OCI-LY7 (cell line): ENCODE results near the gene PIEZO2. TPM values are rescaled to one million over a fixed set of nuclear protein-coding genes. Genes with fewer than 3 reads are reported as not detected.

Experiments
- BruUV-seq: library from RNA; stranded (reverse); fragments of 400-500 nt; replicated peaks from 2 replicates; lab custom pipeline; 2021; lab: Mats Ljungman, UMichigan
- CTCF ChIA-PET: fragments of 300-600 bp; sonication (Branson Sonifier 250); formaldehyde crosslinking; loops from one replicate; lab custom pipeline; 2022; ENCODE audit warnings: antibody characterized with exemption; ENCODE audit not compliant: unreplicated experiment; lab: Charles Lee
- POLR2A ChIA-PET: fragments of 300-600 bp; sonication (Branson Sonifier 250); formaldehyde crosslinking; loops from one replicate; lab custom pipeline; 2022; ENCODE audit warnings: antibody characterized with exemption; lab: Charles Lee
- DNase-seq: peaks from one replicate; pipeline ENCODE4 v3.0.0-alpha.2; 2015; ENCODE audit warnings: low spot score
- H2AFZ ChIP-seq: fragments of 200-600 bp; sonication (generic), shearing (Covaris generic); 2 replicates; pipeline ENCODE4 v1.6.1; 2014; ENCODE audit warnings: mild to moderate bottlenecking, antibody characterized with exemption, low read length, moderate library complexity
- H3K27ac ChIP-seq: fragments of 200-600 bp; sonication (generic); 2 replicates; pipeline ENCODE4 v1.5.1; 2014; ENCODE audit warnings: mixed run types, low read depth, mild to moderate bottlenecking, moderate library complexity, low read length, inconsistent platforms; ENCODE audit not compliant: poor library complexity, severe bottlenecking
- H3K36me3 ChIP-seq: fragments of 200-600 bp; sonication (generic); 2 replicates; pipeline ENCODE4 v1.6.1; 2014; ENCODE audit warnings: mild to moderate bottlenecking, antibody characterized with exemption, low read length, moderate library complexity, mixed read lengths; ENCODE audit not compliant: insufficient read depth
- H3K4me1 ChIP-seq: fragments of 200-600 bp; sonication (generic); 2 replicates; pipeline ENCODE4 v1.5.1; 2014; ENCODE audit warnings: mild to moderate bottlenecking, low read length; ENCODE audit not compliant: insufficient read depth, poor library complexity, severe bottlenecking
- H3K4me2 ChIP-seq: fragments of 200-600 bp; sonication (generic); 2 replicates; pipeline ENCODE4 v1.6.1; 2014; ENCODE audit warnings: mild to moderate bottlenecking, low read length
- H3K4me3 ChIP-seq: fragments of 200-600 bp; sonication (generic); 2 replicates; pipeline ENCODE4 v1.5.1; 2014; ENCODE audit warnings: mild to moderate bottlenecking, low read depth, low read length; ENCODE audit not compliant: poor library complexity, severe bottlenecking
- H3K79me2 ChIP-seq: fragments of 200-600 bp; sonication (generic); 2 replicates; pipeline ENCODE4 v1.6.1; 2016; ENCODE audit warnings: low read depth, mild to moderate bottlenecking, low read length, moderate library complexity, mixed read lengths; ENCODE audit not compliant: insufficient read depth
- H3K9me2 ChIP-seq: fragments of 200-600 bp; sonication (generic); 2 replicates; pipeline ENCODE4 v1.6.1; 2016; ENCODE audit warnings: mild to moderate bottlenecking, low read length, mixed read lengths; ENCODE audit not compliant: insufficient read depth
- H3K9me3 ChIP-seq: fragments of 200-600 bp; sonication (generic); 2 replicates; pipeline ENCODE4 v1.6.1; 2014; ENCODE audit warnings: mild to moderate bottlenecking, mixed run types, low read length, mixed read lengths
- H4K20me1 ChIP-seq: fragments of 200-600 bp; sonication (generic); 2 replicates; pipeline ENCODE4 v1.6.1; 2014; ENCODE audit warnings: mild to moderate bottlenecking, antibody characterized with exemption, low read length, moderate library complexity, mixed read lengths; ENCODE audit not compliant: insufficient read depth
- CTCF ChIP-seq: fragments of 200-600 bp; sonication (generic); conservative IDR thresholded peaks from 2 replicates; pipeline ENCODE4 v1.5.1; 2014; ENCODE audit warnings: mild to moderate bottlenecking, antibody characterized with exemption, low read length, moderate library complexity, mixed read lengths
- EZH2phosphoT487 ChIP-seq: fragments of 200-600 bp; sonication (generic); IDR thresholded peaks from 2 replicates; pipeline ENCODE4 v1.6.1; 2018; ENCODE audit warnings: low read depth, borderline replicate concordance, mild to moderate bottlenecking, mixed run types, antibody characterized with exemption, low read length, moderate library complexity, mixed read lengths
- intact Hi-C: fragments of 100-400 bp; cut with micrococcal nuclease; formaldehyde crosslinking; loops from one replicate; pipeline ENCODE4 v1.10.0; 2022; ENCODE audit not compliant: unreplicated experiment
- total RNA-seq, 2 experiments: library from RNA; depleted of rRNA in 1 of 2; stranded (reverse); fragments of >200 nt in 1 of 2; shearing (Covaris generic) in 1 of 2; gene quantifications; 2 replicates each; pipeline ENCODE4 v1.2.3, GENCODE V29; 2014 to 2022

Gene PIEZO2
- total RNA-seq, 2 experiments from 2014 or later: 0.95 to 3.3 TPM

- Histone ChIP-seq H3K9me3 (no peaks in the 10 kb centered on the region), H2AFZ (no peak overlapping the region; the same call in 1 of the 2 replicates), H3K36me3 (no peaks in the 10 kb centered on the region), H3K4me2 (no peak overlapping the region), H3K27ac (no peak overlapping the region), H4K20me1 (no peaks in the 10 kb centered on the region), H3K4me3 (no peak overlapping the region), H3K9me2 (no peaks in the 10 kb centered on the region), H3K79me2 (no peaks in the 10 kb centered on the region), H3K4me1 (peaks cover 26% of the 10 kb centered on the region)
- ChIA-PET CTCF (no interaction called here), POLR2A (interaction anchor here (0.6 to 1.6 kb wide), 9 partner anchors 11 to 167 kb away, joined by 3 to 4 read pairs (median 3); no protein-coding TSS in a partner anchor)
- no peak for TF ChIP-seq EZH2phosphoT487
- TF ChIP-seq CTCF: no peak
- intact Hi-C loops: no loop called here
- no TSS peak for BruUV-seq
- DNase-seq: no peak
Observed at GRCh38 chr18:11019295-11020105, 129.9 kb downstream of the PIEZO2 start.

GRCh38 chr18:11009869-11010268, 139.5 kb downstream of the PIEZO2 start:
- Histone ChIP-seq H4K20me1 (no peaks in the 10 kb centered on the region), H3K4me3 (no peak overlapping the region), H3K79me2 (no peaks in the 10 kb centered on the region), H2AFZ (no peak overlapping the region), H3K9me3 (peaks cover 5% of the 10 kb centered on the region; the same call in 1 of the 2 replicates), H3K27ac (no peak overlapping the region), H3K4me2 (no peak overlapping the region), H3K36me3 (no peaks in the 10 kb centered on the region), H3K4me1 (no peaks in the 10 kb centered on the region), H3K9me2 (no peaks in the 10 kb centered on the region)
- intact Hi-C loops: no loop called here
- ChIA-PET CTCF (no interaction called here), POLR2A (interaction anchor here (1.1 kb wide), 1 partner anchor 37 kb away, joined by 3 read pairs; no protein-coding TSS in a partner anchor)
- BruUV-seq: no TSS peak
- TF ChIP-seq EZH2phosphoT487 (no peak), CTCF (no peak)
- DNase-seq: no peak

GRCh38 chr18:11009147-11009546, 140.2 kb downstream of the PIEZO2 start:
- Histone ChIP-seq H3K36me3 (no peaks in the 10 kb centered on the region), H3K4me2 (no peak overlapping the region), H3K4me3 (no peak overlapping the region), H4K20me1 (no peaks in the 10 kb centered on the region), H3K9me3 (peaks cover 5% of the 10 kb centered on the region; the same call in 1 of the 2 replicates), H3K4me1 (no peaks in the 10 kb centered on the region), H3K27ac (no peak overlapping the region), H2AFZ (no peak overlapping the region), H3K79me2 (no peaks in the 10 kb centered on the region), H3K9me2 (no peaks in the 10 kb centered on the region)
- no peak for TF ChIP-seq EZH2phosphoT487
- no peak for TF ChIP-seq CTCF
- intact Hi-C loops: no loop called here
- ChIA-PET POLR2A (interaction anchor here (0.6 to 1.1 kb wide), 2 partner anchors 11 to 19 kb away, joined by 3 to 4 read pairs; no protein-coding TSS in a partner anchor), CTCF (no interaction called here)
- BruUV-seq: no TSS peak
- DNase-seq: no peak
